Gastrocnemius medialis (tissue), 4 donors: Measurements from ENCODE around the gene ARMS2. TPM values are rescaled to one million over a fixed set of nuclear protein-coding genes. Genes with fewer than 3 reads are reported as not detected.
A peak's percentile ranks its signal among the peaks of the same experiment; 100 is the strongest.

Experiments
- ATAC-seq, 2 donors: fragments of 150-250 bp; one replicate each; pipeline ENCODE4 v1.9.1; 2016
- DNase-seq, 2 donors: peaks; one replicate each; pipeline ENCODE4 v3.0.0-alpha.2; 2019
- H3K27ac ChIP-seq, 4 donors: fragments of 200-600 bp; sonication (generic); 1 replicate in 1 of 4; 2 replicates in 3 of 4; pipeline ENCODE4 v1.5.1; 2016 to 2018; ENCODE audit warnings: mild to moderate bottlenecking in 2 of 4, moderate library complexity in 1 of 4
- H3K27me3 ChIP-seq, 3 donors: fragments of 200-600 bp; sonication (generic) in 2 of 3; 1 replicate in 1 of 3; 2 replicates in 2 of 3; pipeline versions ENCODE4 v1.5.1 to v1.6.0; 2016 to 2019; ENCODE audit warnings: mild to moderate bottlenecking in 1 of 3, moderate library complexity in 1 of 3
- H3K36me3 ChIP-seq, 2 donors: fragments of 200-600 bp; sonication (generic) in 1 of 2; one replicate each; pipeline ENCODE4 v1.5.1; 2017 to 2018
- H3K4me1 ChIP-seq, 2 donors: fragments of 200-600 bp; sonication (generic) in 1 of 2; one replicate each; pipeline ENCODE4 v1.5.1; 2016 to 2017; ENCODE audit warnings: mild to moderate bottlenecking in 2 of 2
- H3K4me3 ChIP-seq, 4 donors: fragments of 200-600 bp; sonication (generic) in 3 of 4; 1 replicate in 1 of 4; 2 replicates in 3 of 4; pipeline ENCODE4 v1.5.1; 2016 to 2019; ENCODE audit warnings: mild to moderate bottlenecking in 2 of 4
- H3K9me3 ChIP-seq, 3 donors: fragments of 200-600 bp; sonication (generic) in 2 of 3; 1 replicate in 1 of 3; 2 replicates in 2 of 3; pipeline ENCODE4 v1.5.1; 2016 to 2019
- CTCF ChIP-seq, 5 experiments: fragments of 450-650 bp in 3 of 5; fragments of 200-600 bp in 2 of 5; sonication (generic) in 2 of 5; IDR thresholded peaks in 4 of 5; conservative IDR thresholded peaks in 1 of 5; 1 replicate in 4 of 5; 2 replicates in 1 of 5; pipeline ENCODE4 v1.5.1; 2016 to 2019; ENCODE audit warnings: antibody characterized with exemption in 5 of 5, mild to moderate bottlenecking in 3 of 5, moderate library complexity in 3 of 5
- POLR2A ChIP-seq, 2 donors: fragments of 450-650 bp; IDR thresholded peaks; one replicate each; pipeline ENCODE4 v1.6.1; 2017; ENCODE audit warnings: antibody characterized with exemption in 2 of 2, mild to moderate bottlenecking in 2 of 2, moderate library complexity in 2 of 2
- in situ Hi-C, 4 donors: fragments of 200-750 bp; cut with MboI; loops; one replicate each; pipeline versions ENCODE4 v1.15.0 to v1.8.0; 2017; ENCODE audit warnings: low sequenced_read_pairs in 4 of 4
- intact Hi-C: fragments of 100-400 bp; cut with DNase I; formaldehyde crosslinking; loops from one replicate; pipeline ENCODE4 v1.15.1; 2023; ENCODE audit warnings: low total_unique reads
- total RNA-seq, 4 donors: library from RNA; depleted of rRNA; stranded (reverse); fragments of >200 nt; gene quantifications; one replicate each; pipeline versions ENCODE4 v1.1.0 to v1.2.3, GENCODE V29; 2016

ARMS2 gene
- total RNA-seq, 4 donors from 2014 or later: not detected

GRCh38 chr10:122492999-122493481 is 38.6 kb downstream of the ARMS2 start:
- in situ Hi-C loops (no loop called here), intact Hi-C loops (no loop called here)
- H3K27me3 ChIP-seq: no peaks in the 10 kb centered on the region
- no peaks in the 10 kb centered on the region for H3K9me3 ChIP-seq
- H3K36me3 ChIP-seq: no peaks in the 10 kb centered on the region
- peaks cover 6 to 7% of the 10 kb centered on the region in 2 donors for H3K4me1 ChIP-seq
- ATAC-seq: no peak
- TF ChIP-seq CTCF (IDR thresholded peaks at IDR 0.05 in 4 of 5, conservative IDR thresholded peaks at IDR 0.05 in 1 of 5) (no peak), POLR2A (IDR thresholded peaks at IDR 0.05) (no peak)
- peak overlapping the region; percentile 48 to 63 (median 52) for H3K27ac ChIP-seq
- DNase-seq: peak in 1 of 2 donors; percentile 24
- no peak overlapping the region for H3K4me3 ChIP-seq

- H3K27ac ChIP-seq: peak overlapping the region in 3 of 4 donors; percentile 48 to 77 (median 49)
- TF ChIP-seq POLR2A (IDR thresholded peaks at IDR 0.05): no peak
- TF ChIP-seq CTCF (IDR thresholded peaks at IDR 0.05 in 4 of 5, conservative IDR thresholded peaks at IDR 0.05 in 1 of 5): no peak
- no peaks in the 10 kb centered on the region for H3K27me3 ChIP-seq
- ATAC-seq (no peak), DNase-seq (no peak)
- no peaks in the 10 kb centered on the region for H3K9me3 ChIP-seq
- H3K4me1 ChIP-seq: peaks cover 8 to 9% of the 10 kb centered on the region in 2 donors
- no peak overlapping the region for H3K4me3 ChIP-seq
- intact Hi-C loops: no loop called here
- H3K36me3 ChIP-seq: no peaks in the 10 kb centered on the region
- in situ Hi-C loops: no loop called here
Measured at GRCh38 chr10:122493761-122494160, 39.3 kb downstream of the ARMS2 start.

DNA sequence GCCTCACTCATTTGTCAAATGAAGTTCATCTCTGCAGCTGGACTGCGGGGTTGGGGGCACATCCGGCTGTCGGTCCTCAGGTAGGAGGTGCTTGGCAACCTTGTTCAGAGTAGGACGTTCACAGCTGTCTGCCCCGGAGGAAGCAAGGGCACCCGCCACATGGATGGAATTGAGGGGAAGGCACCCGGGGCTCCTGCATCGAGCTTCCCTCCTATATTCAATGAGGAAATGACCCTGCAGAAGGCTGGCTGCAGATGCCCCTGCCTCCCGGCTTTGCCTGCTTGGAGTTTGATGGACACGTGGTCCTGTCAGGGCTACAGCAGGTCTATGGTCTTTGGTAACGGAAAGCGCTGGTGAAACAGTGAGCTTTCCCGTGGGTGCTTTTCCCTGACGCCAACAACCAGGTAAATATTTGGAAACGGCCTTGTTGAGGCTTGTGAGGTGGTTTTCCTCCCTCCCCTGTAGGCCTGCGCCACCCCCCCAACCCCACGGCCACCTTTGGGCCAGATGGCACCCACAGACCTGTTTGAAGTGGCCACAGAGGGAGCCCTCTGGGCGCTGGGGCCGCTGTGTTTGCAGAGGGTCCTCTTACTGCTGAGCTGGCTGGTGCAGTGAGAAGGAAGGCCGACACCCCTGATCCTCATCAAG is 39.8 kb downstream of the ARMS2 start:
- Histone ChIP-seq H3K36me3 (no peaks in the 10 kb centered on the region), H3K27me3 (no peaks in the 10 kb centered on the region), H3K4me3 (no peak overlapping the region), H3K4me1 (peaks cover 13% of the 10 kb centered on the region in 2 donors), H3K27ac (peak overlapping the region in 3 of 4 donors; percentile 47 to 77 (median 52)), H3K9me3 (no peaks in the 10 kb centered on the region)
- in situ Hi-C loops: no loop called here
- DNase-seq (no peak), ATAC-seq (no peak)
- intact Hi-C loops: no loop called here
- TF ChIP-seq CTCF (IDR thresholded peaks at IDR 0.05 in 4 of 5, conservative IDR thresholded peaks at IDR 0.05 in 1 of 5): no peak
- TF ChIP-seq POLR2A (IDR thresholded peaks at IDR 0.05): no peak

- intact Hi-C loops (no loop called here), in situ Hi-C loops (no loop called here)
- H3K9me3 ChIP-seq: no peaks in the 10 kb centered on the region
- TF ChIP-seq POLR2A (IDR thresholded peaks at IDR 0.05) (no peak), CTCF (IDR thresholded peaks at IDR 0.05 in 4 of 5, conservative IDR thresholded peaks at IDR 0.05 in 1 of 5) (no peak)
- DNase-seq (peak in 1 of 2 donors; percentile 70), ATAC-seq (peak in 1 of 2 donors; percentile 40)
- no peak overlapping the region for H3K4me3 ChIP-seq
- H3K36me3 ChIP-seq: no peaks in the 10 kb centered on the region
- no peaks in the 10 kb centered on the region for H3K27me3 ChIP-seq
- H3K27ac ChIP-seq: peak overlapping the region; percentile 27 to 77 (median 50)
- peaks cover 15% of the 10 kb centered on the region in 2 donors for H3K4me1 ChIP-seq
Measured at GRCh38 chr10:122494833-122495232, 40.4 kb downstream of the ARMS2 start.
